K562 (cell line): ENCODE results near the gene IL23A. TPM values are rescaled to one million over a fixed set of nuclear protein-coding genes. Genes with fewer than 3 reads are reported as not detected.

Experiments used
- BACH1 ChIP-seq: fragments of 200-800 bp; sonication (Bioruptor generic); IDR thresholded peaks from 2 replicates; pipeline ENCODE4 v1.6.1; 2016; ENCODE audit warnings: missing genetic modification characterization, missing compliant biosample characterization
- CBFB ChIP-seq: sonication (generic); formaldehyde crosslinking; IDR thresholded peaks from 2 replicates; pipeline ENCODE4 v1.4.0; 2020; ENCODE audit warnings: mild to moderate bottlenecking, missing genetic modification reagents
- CTBP1 ChIP-seq: fragments of 450-650 bp; IDR thresholded peaks from 2 replicates; pipeline ENCODE4 v1.6.1; 2016; ENCODE audit warnings: borderline replicate concordance
- EP300 ChIP-seq: IDR thresholded peaks from 2 replicates; pipeline ENCODE4 v1.6.1; 2012; ENCODE audit warnings: low read length, improper control_type of control experiment
- HNRNPL ChIP-seq: fragments of 200-400 bp; formaldehyde crosslinking; IDR thresholded peaks from 2 replicates; pipeline ENCODE4 v1.6.1; 2017; ENCODE audit warnings: low read depth, mild to moderate bottlenecking, low read length
- KDM2B ChIP-seq: fragments of 250-450 bp; sonication (Bioruptor Pico); IDR thresholded peaks from 2 replicates; pipeline ENCODE4 v1.8.0; 2021; ENCODE audit warnings: mild to moderate bottlenecking, moderate library complexity
- KLF16 ChIP-seq: IDR thresholded peaks from 2 replicates; pipeline ENCODE4 v1.6.1; 2016; ENCODE audit warnings: antibody characterized with exemption
- MAFK ChIP-seq: IDR thresholded peaks from 2 replicates; pipeline ENCODE4 v1.6.1; 2011; ENCODE audit warnings: low read length, improper control_type of control experiment
- NCOA1 ChIP-seq: fragments of 450-650 bp; IDR thresholded peaks from 2 replicates; pipeline ENCODE4 v1.6.1; 2016; ENCODE audit warnings: low read depth
- NR2F6 ChIP-seq: fragments of 450-650 bp; formaldehyde crosslinking; IDR thresholded peaks from 2 replicates; pipeline ENCODE4 v1.4.0; 2020; ENCODE audit warnings: mild to moderate bottlenecking
- POLR2AphosphoS2 ChIP-seq: IDR thresholded peaks from 2 replicates; pipeline ENCODE4 v1.6.1; 2012; ENCODE audit warnings: low read length, improper control_type of control experiment
- POLR2H ChIP-seq: IDR thresholded peaks from 2 replicates; pipeline ENCODE4 v1.6.1; 2016; ENCODE audit warnings: missing genetic modification characterization, low read depth, mild to moderate bottlenecking, control low read depth, missing compliant biosample characterization, moderate library complexity
- SRF ChIP-seq, 2 experiments: fragments of 250-450, 450-650 bp in 1 of 2; sonication (Bioruptor Pico) in 1 of 2; sonication (generic) in 1 of 2; formaldehyde crosslinking; IDR thresholded peaks; 2 replicates each; pipeline versions ENCODE4 v1.5.0 to v1.5.1; 2020 to 2022; ENCODE audit warnings: mild to moderate bottlenecking in 1 of 2, missing genetic modification reagents in 1 of 2
- TAF1 ChIP-seq: IDR thresholded peaks from 2 replicates; pipeline ENCODE4 v1.6.1; 2011; ENCODE audit warnings: mild to moderate bottlenecking, low read length, moderate library complexity; ENCODE audit not compliant: insufficient read depth, control insufficient read depth, severe bottlenecking; ENCODE audit errors: extremely low read depth
- TAF15 ChIP-seq: fragments of 200-400 bp; formaldehyde crosslinking; IDR thresholded peaks from 2 replicates; pipeline ENCODE4 v1.6.1; 2017; ENCODE audit warnings: mild to moderate bottlenecking, low read depth, low read length, moderate library complexity
- TEAD1 ChIP-seq, 2 experiments: fragments of 450-650 bp in 1 of 2; sonication (generic) in 1 of 2; formaldehyde crosslinking; IDR thresholded peaks; 2 replicates each; pipeline versions ENCODE4 v1.4.0 to v1.8.0; 2020 to 2022; ENCODE audit warnings: mild to moderate bottlenecking in 2 of 2, missing genetic modification reagents in 1 of 2
- TFAM ChIP-seq: fragments of 250-450 bp; sonication (Bioruptor Pico); conservative IDR thresholded peaks from 2 replicates; pipeline ENCODE4 v1.5.0; 2021; ENCODE audit warnings: mild to moderate bottlenecking, moderate library complexity
- ZNF124 ChIP-seq: sonication (generic); formaldehyde crosslinking; IDR thresholded peaks from 2 replicates; pipeline ENCODE4 v1.8.1; 2022; ENCODE audit warnings: missing genetic modification reagents
- ZNF134 ChIP-seq: fragments of 250-450 bp; sonication (Bioruptor Pico); conservative IDR thresholded peaks from 2 replicates; pipeline ENCODE4 v1.4.0; 2020
- ZNF24 ChIP-seq: fragments of 450-650 bp; IDR thresholded peaks from 2 replicates; pipeline ENCODE4 v1.6.1; 2016
- polyA plus RNA-seq, 8 experiments: library from polyadenylated mRNA; depleted of rRNA in 4 of 8; stranded (reverse) in 5 of 8; unstranded in 3 of 8; fragments of >200 nt; fragmentation: Nextera tagmentation in 2 of 8; fragmentation: Illumina TruSeq in 1 of 8; extraction: Ambion mirVana in 2 of 8; extraction: Trizol in 1 of 8; gene quantifications; 2 replicates each; pipeline versions ENCODE4 v1.2.1 to v1.2.3, GENCODE V29; 2011 to 2014; ENCODE audit warnings: inconsistent platforms in 1 of 8, missing spikeins in 1 of 8
- total RNA-seq, 7 experiments: library from RNA; depleted of rRNA in 6 of 7; stranded (reverse); fragments of >200 nt in 6 of 7; fragmentation: Illumina TruSeq in 2 of 7; extraction: Trizol in 2 of 7; gene quantifications; 2 replicates each; pipeline versions ENCODE4 v1.2.1 to v1.2.3, GENCODE V29; 2011 to 2021; ENCODE audit warnings: low replicate concordance in 1 of 7
- TF ChIP-seq, protein P1 (sequence below): sonication (generic); formaldehyde crosslinking; IDR thresholded peaks from 2 replicates; pipeline ENCODE4 v1.8.0; 2022; ENCODE audit warnings: missing genetic modification reagents, mild to moderate bottlenecking, borderline replicate concordance
- TF ChIP-seq, protein P2 (sequence below): sonication (generic); formaldehyde crosslinking; IDR thresholded peaks from 2 replicates; pipeline ENCODE4 v1.8.1; 2023; ENCODE audit warnings: mild to moderate bottlenecking, missing genetic modification reagents
- TF ChIP-seq, protein P3 (sequence below): fragments of 200-800 bp; sonication (Bioruptor generic); IDR thresholded peaks from 2 replicates; pipeline ENCODE4 v1.6.1; 2017; ENCODE audit warnings: missing genetic modification characterization, missing compliant biosample characterization

The IL23A gene
- total and polyA plus RNA-seq, 9 of the 15 experiments (the other 6 are each of a cell fraction or from before 2014, with no cell fraction given), result 4.4 to 37.2 (median 9.6) TPM

DNA sequence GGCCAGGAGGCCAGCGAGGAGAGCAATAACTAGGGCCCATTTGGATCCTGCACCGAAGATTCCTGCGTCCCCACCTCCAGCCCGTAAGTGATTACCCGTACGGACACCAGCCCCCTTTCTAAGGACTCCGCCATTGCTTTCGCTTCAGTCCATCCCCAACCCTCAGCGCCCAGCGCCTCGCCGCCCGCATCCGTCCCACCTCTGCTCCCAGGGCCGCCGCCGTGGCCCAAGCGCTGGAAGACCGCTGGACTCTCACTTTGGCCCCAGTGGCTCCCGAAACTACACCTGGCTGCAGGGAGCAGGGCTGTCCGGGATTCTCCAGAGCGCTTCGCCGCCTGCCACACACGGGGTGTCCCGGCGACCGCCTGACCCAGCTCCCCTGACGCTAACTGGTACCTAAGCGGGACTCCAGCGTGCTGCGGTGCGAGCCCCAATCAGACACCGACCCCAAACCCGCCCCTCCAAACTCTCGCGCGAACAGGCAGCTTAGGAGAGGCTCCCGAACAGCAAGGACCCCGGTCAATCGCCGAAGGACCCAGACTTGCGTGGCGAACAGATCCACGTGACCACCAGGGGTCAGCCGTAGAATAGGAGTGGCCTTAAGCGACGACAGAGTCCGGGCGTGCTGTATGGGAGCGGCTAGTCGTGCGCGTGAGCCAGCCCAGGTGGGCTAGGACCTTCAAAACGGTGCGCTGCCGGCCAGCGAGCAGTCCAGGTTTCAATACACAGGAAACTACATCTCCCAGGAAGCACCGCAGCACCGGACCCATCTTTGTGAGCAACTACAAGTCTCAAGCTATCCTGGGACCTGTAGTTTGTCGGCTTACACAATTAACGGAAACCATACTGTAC, 22.8 kb upstream of the IL23A start, which contains the start of gene CNPY2 (continued):
- TF ChIP-seq CBFB (CRISPR knock-in tag) (no peak), EP300 (no peak), CTBP1 (peak; percentile 92), TAF1 (peak; percentile 77), SRF (CRISPR knock-in tag; IDR thresholded peaks at IDR 0.05) (peak in 1 of 2 experiments; percentile 56; a peak in 2 of 4 replicates), TFAM (no peak), BACH1 (tag) (peak; percentile 63; the same call in 1 of the 2 replicates), MAFK (no peak), HNRNPL (no peak), TAF15 (no peak), POLR2AphosphoS2 (peak; percentile 83; the same call in 1 of the 2 replicates), TEAD1 (CRISPR knock-in tag; IDR thresholded peaks at IDR 0.05) (peak in 1 of 2 experiments; percentile 46; a peak in 1 of 4 replicates), POLR2H (tag) (peak; percentile 69), NCOA1 (no peak), NR2F6 (no peak), ZNF24 (no peak), KDM2B (CRISPR knock-in tag) (no peak), ZNF124 (no peak), ZNF134 (no peak), KLF16 (no peak)
- TF ChIP-seq, protein P1, sequence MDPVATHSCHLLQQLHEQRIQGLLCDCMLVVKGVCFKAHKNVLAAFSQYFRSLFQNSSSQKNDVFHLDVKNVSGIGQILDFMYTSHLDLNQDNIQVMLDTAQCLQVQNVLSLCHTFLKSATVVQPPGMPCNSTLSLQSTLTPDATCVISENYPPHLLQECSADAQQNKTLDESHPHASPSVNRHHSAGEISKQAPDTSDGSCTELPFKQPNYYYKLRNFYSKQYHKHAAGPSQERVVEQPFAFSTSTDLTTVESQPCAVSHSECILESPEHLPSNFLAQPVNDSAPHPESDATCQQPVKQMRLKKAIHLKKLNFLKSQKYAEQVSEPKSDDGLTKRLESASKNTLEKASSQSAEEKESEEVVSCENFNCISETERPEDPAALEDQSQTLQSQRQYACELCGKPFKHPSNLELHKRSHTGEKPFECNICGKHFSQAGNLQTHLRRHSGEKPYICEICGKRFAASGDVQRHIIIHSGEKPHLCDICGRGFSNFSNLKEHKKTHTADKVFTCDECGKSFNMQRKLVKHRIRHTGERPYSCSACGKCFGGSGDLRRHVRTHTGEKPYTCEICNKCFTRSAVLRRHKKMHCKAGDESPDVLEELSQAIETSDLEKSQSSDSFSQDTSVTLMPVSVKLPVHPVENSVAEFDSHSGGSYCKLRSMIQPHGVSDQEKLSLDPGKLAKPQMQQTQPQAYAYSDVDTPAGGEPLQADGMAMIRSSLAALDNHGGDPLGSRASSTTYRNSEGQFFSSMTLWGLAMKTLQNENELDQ, result peak; percentile 92; the same call in 1 of the 2 replicates
- TF ChIP-seq, protein P2, sequence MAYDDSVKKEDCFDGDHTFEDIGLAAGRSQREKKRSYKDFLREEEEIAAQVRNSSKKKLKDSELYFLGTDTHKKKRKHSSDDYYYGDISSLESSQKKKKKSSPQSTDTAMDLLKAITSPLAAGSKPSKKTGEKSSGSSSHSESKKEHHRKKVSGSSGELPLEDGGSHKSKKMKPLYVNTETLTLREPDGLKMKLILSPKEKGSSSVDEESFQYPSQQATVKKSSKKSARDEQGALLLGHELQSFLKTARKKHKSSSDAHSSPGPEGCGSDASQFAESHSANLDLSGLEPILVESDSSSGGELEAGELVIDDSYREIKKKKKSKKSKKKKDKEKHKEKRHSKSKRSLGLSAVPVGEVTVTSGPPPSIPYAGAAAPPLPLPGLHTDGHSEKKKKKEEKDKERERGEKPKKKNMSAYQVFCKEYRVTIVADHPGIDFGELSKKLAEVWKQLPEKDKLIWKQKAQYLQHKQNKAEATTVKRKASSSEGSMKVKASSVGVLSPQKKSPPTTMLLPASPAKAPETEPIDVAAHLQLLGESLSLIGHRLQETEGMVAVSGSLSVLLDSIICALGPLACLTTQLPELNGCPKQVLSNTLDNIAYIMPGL (CRISPR knock-in tag), result no peak; the same call in 1 of the 2 replicates
- TF ChIP-seq, protein P3, sequence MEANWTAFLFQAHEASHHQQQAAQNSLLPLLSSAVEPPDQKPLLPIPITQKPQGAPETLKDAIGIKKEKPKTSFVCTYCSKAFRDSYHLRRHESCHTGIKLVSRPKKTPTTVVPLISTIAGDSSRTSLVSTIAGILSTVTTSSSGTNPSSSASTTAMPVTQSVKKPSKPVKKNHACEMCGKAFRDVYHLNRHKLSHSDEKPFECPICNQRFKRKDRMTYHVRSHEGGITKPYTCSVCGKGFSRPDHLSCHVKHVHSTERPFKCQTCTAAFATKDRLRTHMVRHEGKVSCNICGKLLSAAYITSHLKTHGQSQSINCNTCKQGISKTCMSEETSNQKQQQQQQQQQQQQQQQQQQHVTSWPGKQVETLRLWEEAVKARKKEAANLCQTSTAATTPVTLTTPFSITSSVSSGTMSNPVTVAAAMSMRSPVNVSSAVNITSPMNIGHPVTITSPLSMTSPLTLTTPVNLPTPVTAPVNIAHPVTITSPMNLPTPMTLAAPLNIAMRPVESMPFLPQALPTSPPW (CRISPR knock-in tag), result peak; percentile 29; the same call in 1 of the 2 replicates
